Hippocampal formation (tissue), 2 donors: ENCODE data around the gene CDK4.
"Not testable (repeated sequence)": the region's sequence is repeated elsewhere in the genome, so short reads cannot be mapped to it uniquely, and the experiment has no call there.

Experiments used
- DNase-seq, 2 donors: peaks; one replicate each; lab custom pipeline; 2025; lab: John Stamatoyannopoulos, UW

CDK4 gene

GRCh38 chr12:57751788-57752667 is at the start of gene CDK4:
Gene CDK4 (minus strand): TSS chr12:57752310. CDS start chr12:57751717, 593 bp downstream.
- DNase-seq, result peak; percentile 99 to 100

DNA sequence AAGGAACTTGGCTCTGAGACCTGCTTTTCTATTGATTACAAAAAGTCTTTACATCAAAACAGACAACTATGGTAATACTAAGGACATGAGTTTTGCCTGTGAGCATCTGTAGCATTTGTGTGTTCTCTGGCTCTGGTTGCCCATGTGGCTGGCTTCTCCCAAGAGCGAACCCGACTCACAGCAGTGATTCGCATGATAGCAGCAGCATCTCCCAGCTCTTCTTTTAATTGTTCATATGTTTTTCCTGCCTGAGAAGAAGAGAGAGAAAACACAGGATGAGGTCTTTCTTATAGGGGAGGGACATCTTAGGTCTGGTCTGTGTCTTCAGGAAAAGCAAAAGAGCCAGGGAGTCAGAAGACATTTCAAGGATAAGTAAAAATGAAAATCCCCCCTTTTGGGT is 48.9 kb upstream of the CDK4 start:
- no peak for DNase-seq

DNA sequence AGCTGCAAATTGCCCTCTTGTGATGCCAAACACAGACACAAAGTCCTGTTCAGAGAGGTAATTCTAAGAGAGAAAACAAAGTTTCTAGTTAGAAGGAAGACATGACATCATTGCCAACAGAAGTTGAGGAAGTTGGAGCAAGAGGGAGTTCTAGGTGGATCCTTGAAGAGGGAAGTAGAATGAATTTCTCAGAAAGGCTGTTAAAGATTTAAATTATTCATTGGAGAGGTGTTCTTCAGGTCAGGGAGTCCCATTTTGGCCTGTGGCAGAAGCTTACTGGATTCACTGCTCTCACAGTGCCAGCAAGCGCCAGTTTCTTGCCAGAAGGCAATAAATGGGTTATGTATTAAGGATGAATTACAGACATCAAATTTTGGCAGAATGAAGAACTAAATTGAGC is 45.8 kb upstream of the CDK4 start:
- no peak for DNase-seq

- no peak for DNase-seq
Observed at GRCh38 chr12:57796996-57797395, 44.9 kb upstream of the CDK4 start.

DNA sequence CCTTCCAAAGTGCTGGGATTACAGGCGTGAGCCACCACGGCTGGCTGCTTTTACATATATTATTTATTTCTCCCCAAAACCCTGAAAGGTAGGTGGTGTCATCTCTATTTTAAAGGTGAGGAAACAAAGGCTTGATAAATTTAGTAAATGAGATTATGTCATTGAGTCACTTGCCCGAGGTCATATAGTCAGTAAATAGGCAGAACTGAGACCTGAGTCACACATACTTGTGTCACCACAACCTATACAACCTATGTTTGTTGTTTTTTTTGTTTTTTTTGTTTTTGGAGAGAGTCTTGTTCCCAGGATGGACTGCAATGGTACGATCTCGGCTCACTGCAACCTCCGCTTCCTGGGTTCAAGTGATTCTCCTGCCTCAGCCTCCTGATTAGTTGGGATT is 43.2 kb upstream of the CDK4 start:
- no peak for DNase-seq

- DNase-seq, result no peak
Observed at GRCh38 chr12:57793920-57794319, 41.8 kb upstream of the CDK4 start.

- DNase-seq, result no peak
Observed at GRCh38 chr12:57783861-57784260, 31.8 kb upstream of the CDK4 start.

- DNase-seq, result no peak
Observed at GRCh38 chr12:57783466-57783801, 31.3 kb upstream of the CDK4 start.

DNA sequence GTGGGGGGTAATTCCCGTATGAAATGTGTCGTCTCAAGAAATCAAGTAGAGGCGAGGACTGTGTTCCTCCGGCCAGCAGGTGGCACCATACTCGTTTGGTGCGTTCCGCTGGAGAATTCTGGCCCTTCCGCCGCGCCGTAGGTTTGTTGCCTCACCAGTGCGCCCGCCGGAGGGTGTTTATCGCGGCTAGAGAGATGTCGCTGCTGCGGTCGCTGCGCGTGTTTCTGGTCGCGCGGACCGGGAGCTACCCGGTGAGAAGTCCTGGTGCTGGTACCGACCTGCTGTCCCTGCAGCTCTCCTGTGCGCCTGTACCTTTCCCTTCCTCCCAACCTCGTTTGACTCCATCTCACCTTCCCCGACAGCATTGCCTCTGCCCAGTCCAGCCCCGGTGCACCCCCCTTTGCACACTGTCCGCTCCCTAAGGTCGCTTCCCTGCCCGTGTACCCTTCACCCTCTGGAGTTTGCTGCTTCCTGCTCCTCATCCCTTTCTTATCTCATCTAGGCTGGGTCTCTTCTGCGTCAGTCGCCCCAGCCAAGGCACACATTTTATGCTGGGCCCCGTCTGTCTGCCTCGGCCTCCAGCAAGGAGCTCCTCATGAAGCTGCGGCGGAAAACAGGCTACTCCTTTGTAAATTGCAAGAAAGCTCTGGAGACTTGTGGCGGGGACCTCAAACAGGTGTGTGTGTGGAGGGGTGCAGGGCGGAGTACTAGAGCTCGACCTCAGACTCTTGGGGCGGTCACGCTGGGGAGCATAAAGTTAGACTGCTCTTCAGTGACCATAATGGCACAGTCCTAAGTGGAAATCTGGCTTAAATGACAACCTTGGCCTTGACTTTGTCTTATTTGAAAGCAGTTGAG is 30.7 kb upstream of the CDK4 start, which contains the start of gene TSFM:
Gene TSFM, plus strand, starts transcription at position 180 of the 858 bp plus-strand sequence. Its CDS starts 15 bp downstream, at position 195.
- peak; percentile 85 to 92 for DNase-seq

DNA sequence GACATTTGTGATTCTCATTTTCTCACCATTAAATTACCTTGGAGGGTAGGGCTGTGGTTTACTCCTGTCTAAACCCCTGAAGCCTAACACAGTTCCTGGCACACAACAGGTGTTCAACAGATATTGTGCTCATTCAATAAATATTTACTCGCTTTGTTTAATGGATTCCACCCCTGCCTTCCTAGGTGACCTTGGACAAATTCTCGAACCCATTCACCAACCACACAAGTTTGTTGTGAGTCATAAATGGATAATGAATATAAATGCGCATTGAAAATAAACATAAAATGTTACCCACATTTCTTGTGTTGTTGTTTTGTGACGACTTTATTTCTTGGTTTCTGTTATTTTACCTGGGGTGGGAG is 30.1 kb upstream of the CDK4 start:
- DNase-seq, result no peak

DNA sequence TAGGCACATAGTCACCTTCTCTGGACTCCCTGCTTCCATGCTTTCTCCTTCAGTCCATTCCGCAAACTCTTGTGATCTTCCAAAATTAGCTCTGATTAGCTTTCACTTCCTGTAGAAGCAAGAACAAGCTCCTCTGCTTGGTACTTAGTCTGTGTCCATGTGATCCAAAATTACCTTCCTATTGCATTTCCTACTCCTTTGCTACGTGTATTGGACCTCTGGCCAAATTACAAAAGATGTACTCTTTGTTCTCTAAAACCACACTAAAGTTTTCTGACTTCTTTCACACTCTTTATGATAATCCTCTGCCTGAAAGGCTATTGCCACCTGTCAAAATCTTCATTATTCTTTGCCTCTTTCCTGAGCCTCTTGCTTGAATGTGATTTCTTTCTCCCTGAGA is 29.7 kb upstream of the CDK4 start:
- DNase-seq, result no peak

GRCh38 chr12:57781244-57781643 is 29.1 kb upstream of the CDK4 start:
- no peak for DNase-seq

DNA sequence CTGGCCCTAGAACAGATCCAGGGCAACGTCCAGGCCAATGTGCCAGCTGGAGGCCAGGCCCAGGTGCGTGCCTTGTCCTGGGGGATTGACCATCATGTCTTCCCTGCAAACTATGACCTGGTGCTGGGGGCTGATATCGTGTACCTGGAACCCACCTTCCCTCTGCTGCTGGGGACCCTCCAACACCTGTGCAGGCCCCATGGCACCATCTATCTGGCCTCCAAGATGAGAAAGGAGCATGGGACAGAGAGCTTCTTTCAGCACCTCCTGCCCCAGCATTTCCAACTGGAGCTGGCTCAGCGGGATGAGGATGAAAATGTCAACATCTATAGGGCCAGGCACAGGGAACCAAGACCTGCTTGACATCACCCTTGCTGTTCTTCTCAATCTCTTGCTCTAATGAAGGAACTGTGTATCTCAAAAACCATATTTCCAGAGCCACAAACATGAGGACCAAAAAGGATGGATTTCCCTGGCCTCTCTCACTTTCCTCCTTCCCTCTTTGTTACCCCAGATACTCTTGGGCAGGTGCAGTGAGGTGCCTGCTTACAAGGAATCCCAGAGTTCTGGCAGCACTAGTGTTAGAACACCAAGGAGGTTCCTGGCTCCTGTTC is 28.3 kb upstream of the CDK4 start:
- no peak for DNase-seq

DNA sequence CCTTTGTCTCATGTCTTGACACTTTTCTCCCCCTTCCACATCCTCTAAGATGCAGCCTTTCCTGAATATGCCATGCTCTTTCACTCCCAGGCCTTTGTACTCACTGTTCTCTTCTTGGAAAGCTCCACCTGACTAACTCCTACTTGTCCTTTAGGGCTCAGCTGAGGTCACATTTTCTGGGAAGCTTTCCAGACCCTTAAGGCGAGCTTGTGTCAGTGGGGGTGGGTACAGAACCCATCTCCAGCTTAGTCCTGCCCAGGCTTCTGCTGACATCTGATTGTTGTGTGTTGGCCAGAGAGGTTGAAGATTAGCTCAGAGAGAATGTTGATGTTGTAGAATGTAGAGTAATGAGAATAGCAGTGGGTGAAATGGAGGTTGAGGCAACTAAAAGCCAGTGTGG is 27.6 kb upstream of the CDK4 start:
- DNase-seq, result no peak

GRCh38 chr12:57777911-57778310 is 25.8 kb upstream of the CDK4 start:
- DNase-seq, result no peak

DNA sequence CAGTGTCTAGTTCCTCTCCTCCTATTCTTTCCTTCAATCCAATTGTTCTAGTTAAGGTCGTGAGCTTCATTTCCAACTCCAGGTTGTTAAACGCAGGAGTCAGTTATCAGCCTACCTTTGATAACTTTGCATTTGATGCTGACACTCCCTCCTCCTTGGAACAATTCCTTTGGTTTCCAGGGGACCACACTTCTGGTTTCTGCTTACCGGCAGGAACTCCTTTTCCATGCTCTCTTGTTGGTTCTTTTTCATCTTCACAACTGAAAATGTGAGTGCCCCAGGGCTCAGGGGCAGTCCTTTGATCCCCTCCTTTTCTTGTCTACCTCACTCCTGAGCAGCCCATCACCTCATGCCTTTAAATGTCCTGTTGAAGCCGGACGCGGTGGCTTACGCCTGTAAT is 25.3 kb upstream of the CDK4 start:
- no peak for DNase-seq

- DNase-seq, result no peak
Observed at GRCh38 chr12:57776247-57776587, 24.1 kb upstream of the CDK4 start.

DNA sequence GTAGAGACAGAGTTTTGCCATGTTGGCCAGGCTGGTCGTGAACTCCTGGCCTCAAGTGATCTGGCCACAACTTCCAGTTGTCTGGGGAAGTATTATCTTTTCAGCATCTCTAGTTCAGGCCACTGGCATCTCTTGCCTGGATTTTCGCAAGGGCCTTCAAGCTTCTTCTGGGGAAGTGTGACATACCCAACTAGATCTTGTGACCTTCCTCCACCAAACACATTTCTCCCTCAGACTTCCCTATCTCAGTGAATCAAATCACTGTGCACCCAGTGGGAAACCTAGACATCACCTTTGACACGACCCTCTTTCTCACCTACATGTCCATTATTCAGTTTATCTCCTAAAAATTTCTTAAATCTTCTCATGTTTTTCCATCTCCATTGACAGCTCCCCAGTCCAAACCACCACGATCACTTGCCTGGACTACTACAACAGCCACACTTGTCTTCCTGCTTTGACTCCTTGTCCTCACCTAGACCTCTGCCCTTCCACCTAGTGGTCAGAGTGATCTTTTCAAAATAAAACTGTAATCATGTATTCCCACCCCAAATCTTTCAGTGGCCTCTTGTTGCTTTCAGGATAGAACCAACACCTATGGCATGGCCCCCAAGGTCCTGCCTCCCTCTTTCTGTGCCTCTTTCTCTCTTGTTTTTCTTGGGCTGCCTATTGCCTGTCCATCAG is 23.6 kb upstream of the CDK4 start:
- no peak for DNase-seq

GRCh38 chr12:57775044-57775443 is 22.9 kb upstream of the CDK4 start:
- DNase-seq, result no peak

DNA sequence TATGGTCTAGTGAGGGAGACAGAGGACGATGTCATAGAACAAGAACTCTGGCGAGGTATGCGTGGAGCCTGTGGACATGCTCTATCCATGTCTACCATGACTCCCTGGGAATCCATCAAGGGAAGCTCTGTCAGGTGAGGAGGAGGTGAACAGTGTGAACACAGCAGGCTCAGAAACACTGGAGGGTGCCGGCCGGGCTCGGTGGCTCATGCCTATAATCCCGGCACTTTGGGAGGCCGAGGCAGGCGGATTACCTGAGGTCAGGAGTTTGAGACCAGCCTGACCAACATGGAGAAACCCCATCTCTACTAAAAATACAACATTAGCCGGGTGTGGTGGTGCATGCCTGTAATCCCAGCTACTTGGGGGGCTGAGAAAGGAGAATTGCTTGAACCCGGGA is 22.5 kb upstream of the CDK4 start:
- DNase-seq, result not testable (repeated sequence)

GRCh38 chr12:57772429-57773322 is 20.6 kb upstream of the CDK4 start, which contains the start of gene EEF1AKMT3:
Gene EEF1AKMT3 (plus strand): TSS chr12:57772614. CDS start chr12:57772725, 111 bp downstream.
- peak in 1 of 2 donors; percentile 49 for DNase-seq
